Activated T-cell treated with anti-CD3 and anti-CD28 coated beads, Interleukin-2, amount 50 U/mL, for 72 hours (primary cell): ENCODE data around the gene CDC45. TPM values are rescaled to one million over a fixed set of nuclear protein-coding genes. Genes with fewer than 3 reads are reported as not detected.

Experiments
- ATAC-seq, 2 donors: fragments of 150-1000 bp; cut with Tn5 transposase; replicated peaks in 1 of 2; 2 replicates each; pipeline ENCODE4 v1.10.0; 2021; ENCODE audit warnings: moderate library complexity in 2 of 2, mild to moderate bottlenecking in 1 of 2
- DNase-seq, 2 donors: peaks; one replicate each; pipeline ENCODE4 v3.0.0; 2021 to 2022; ENCODE audit warnings: mixed read lengths in 1 of 2
- H3K27ac Mint-ChIP-seq: one replicate; pipeline ENCODE4 v1.8.0; 2022; ENCODE audit warnings: mild to moderate bottlenecking, moderate library complexity, mixed read lengths
- H3K27me3 Mint-ChIP-seq: one replicate; pipeline ENCODE4 v1.8.0; 2022; ENCODE audit warnings: low read depth, mixed read lengths
- H3K36me3 Mint-ChIP-seq, 2 donors: one replicate each; pipeline ENCODE4 v1.8.0; 2022; ENCODE audit warnings: mixed read lengths in 2 of 2, mild to moderate bottlenecking in 1 of 2; ENCODE audit not compliant: insufficient read depth in 2 of 2
- H3K4me1 Mint-ChIP-seq: one replicate; pipeline ENCODE4 v1.8.0; 2022; ENCODE audit warnings: low read depth, mixed read lengths
- H3K4me3 Mint-ChIP-seq, 2 donors: one replicate each; pipeline ENCODE4 v1.8.0; 2022; ENCODE audit warnings: mild to moderate bottlenecking in 2 of 2, mixed read lengths in 2 of 2, moderate library complexity in 2 of 2
- H3K9me3 Mint-ChIP-seq, 2 donors: one replicate each; pipeline ENCODE4 v1.8.0; 2022; ENCODE audit warnings: mixed read lengths in 2 of 2
- total RNA-seq, 2 donors: library from RNA; stranded (reverse); gene quantifications; one replicate each; pipeline ENCODE4 v1.2.3, GENCODE V29; 2022

The CDC45 gene
- total RNA-seq, 2 donors from 2014 or later: 119 to 144 TPM

- H3K4me3 Mint-ChIP-seq: no peak overlapping the region
Observed at GRCh38 chr22:19566279-19567156, 86.8 kb downstream of the CDC45 start.

GRCh38 chr22:19567157-19568009 lies 87.7 kb downstream of the CDC45 start:
- DNase-seq (no peak), ATAC-seq (no peak)
- no peak overlapping the region for H3K27ac Mint-ChIP-seq
- H3K4me1 Mint-ChIP-seq: peaks cover 5% of the 10 kb centered on the region
- H3K4me3 Mint-ChIP-seq: no peak overlapping the region
- no peaks in the 10 kb centered on the region for H3K36me3 Mint-ChIP-seq
- H3K27me3 Mint-ChIP-seq: no peaks in the 10 kb centered on the region
- no peaks in the 10 kb centered on the region for H3K9me3 Mint-ChIP-seq

More at GRCh38 chr22:19566279-19567156, 86.8 kb downstream of the CDC45 start:
- DNase-seq (no peak), ATAC-seq (no peak)
- Mint-ChIP-seq H3K27me3 (no peaks in the 10 kb centered on the region), H3K27ac (no peak overlapping the region), H3K36me3 (no peaks in the 10 kb centered on the region), H3K4me1 (peaks cover 5% of the 10 kb centered on the region), H3K9me3 (no peaks in the 10 kb centered on the region)

- Mint-ChIP-seq H3K36me3 (no peaks in the 10 kb centered on the region), H3K9me3 (no peaks in the 10 kb centered on the region), H3K27ac (no peak overlapping the region), H3K27me3 (no peaks in the 10 kb centered on the region), H3K4me3 (no peak overlapping the region), H3K4me1 (peaks cover 5% of the 10 kb centered on the region)
- DNase-seq (no peak), ATAC-seq (no peak)
Observed at GRCh38 chr22:19568337-19569275, 88.9 kb downstream of the CDC45 start.

GRCh38 chr22:19569276-19569640 lies 89.5 kb downstream of the CDC45 start:
- H3K4me1 Mint-ChIP-seq: peaks cover 5% of the 10 kb centered on the region
- DNase-seq: no peak
- H3K9me3 Mint-ChIP-seq: no peaks in the 10 kb centered on the region
- H3K27ac Mint-ChIP-seq: no peak overlapping the region
- H3K27me3 Mint-ChIP-seq: no peaks in the 10 kb centered on the region
- no peaks in the 10 kb centered on the region for H3K36me3 Mint-ChIP-seq
- ATAC-seq: no peak
- H3K4me3 Mint-ChIP-seq: no peak overlapping the region

- Mint-ChIP-seq H3K27me3 (no peaks in the 10 kb centered on the region), H3K27ac (no peak overlapping the region), H3K36me3 (no peaks in the 10 kb centered on the region), H3K4me1 (peaks cover 5% of the 10 kb centered on the region), H3K9me3 (no peaks in the 10 kb centered on the region), H3K4me3 (no peak overlapping the region)
- ATAC-seq: no peak
- DNase-seq: no peak
Observed at GRCh38 chr22:19569976-19570375, 90.3 kb downstream of the CDC45 start.

Other genes with a start within 250 kb of the CDC45 start
- 1 to 10 TPM in 1 of 2 donors, under 1 TPM in 1; 0.99 to 2.1 TPM for gene CLTCL1, start 188.2 kb upstream of the CDC45 start, total RNA-seq
- gene HIRA, start 48.2 kb upstream of the CDC45 start, total RNA-seq: 10 to 100 TPM; 30.7 to 36.6 TPM
- 10 to 100 TPM; 27.1 to 27.2 TPM for gene MRPL40, start 47.4 kb upstream of the CDC45 start, total RNA-seq
- gene C22orf39, start 32.2 kb upstream of the CDC45 start, total RNA-seq: 10 to 100 TPM; 34.3 to 40.6 TPM
- gene UFD1, start 727 bp upstream of the CDC45 start, total RNA-seq: 10 to 100 TPM; 68.3 to 78.6 TPM
- under 1 TPM; 0.30 to 0.36 TPM for gene CLDN5, start 44.5 kb downstream of the CDC45 start, total RNA-seq
- gene SEPTIN5, start 234.6 kb downstream of the CDC45 start, total RNA-seq: 1 to 10 TPM; 1.8 to 1.9 TPM
- under 1 TPM in 1 of 2 donors, not detected in 1; 0.17 TPM for gene GP1BB, start 243.6 kb downstream of the CDC45 start, total RNA-seq